UCSD-AML1 (cell line): Measurements from ENCODE around the gene NKAP.
"Not testable (repeated sequence)": the region's sequence is repeated elsewhere in the genome, so short reads cannot be mapped to it uniquely, and the experiment has no call there.

Experiments used
- DNase-seq: peaks from one replicate; lab custom pipeline; 2025; ENCODE audit not compliant: unreplicated experiment; lab: John Stamatoyannopoulos, UW

NKAP gene

GRCh38 chrX:119941336-119941735, 2.2 kb downstream of the NKAP start:
- DNase-seq = no peak

- DNase-seq = no peak
These were observed 8.2 kb downstream of the NKAP start for GRCh38 chrX:119935215-119935874.

GRCh38 chrX:119922391-119922790, 21.2 kb downstream of the NKAP start:
- not testable (repeated sequence) for DNase-seq

- DNase-seq = no peak
These were observed 23.5 kb downstream of the NKAP start for GRCh38 chrX:119919835-119920585.

- no peak for DNase-seq
These were observed 25.7 kb downstream of the NKAP start for GRCh38 chrX:119917877-119918276.

- DNase-seq = no peak
These were observed 27.2 kb downstream of the NKAP start for GRCh38 chrX:119916310-119916709.

- no peak for DNase-seq
These were observed 42.6 kb downstream of the NKAP start for GRCh38 chrX:119900976-119901375.

GRCh38 chrX:119899125-119899524, 44.4 kb downstream of the NKAP start:
- no peak for DNase-seq

- no peak for DNase-seq
These were observed 47.7 kb downstream of the NKAP start, which contains the start of gene AKAP14 for GRCh38 chrX:119895843-119896326. TSS of gene AKAP14 (plus strand) at chrX:119895893. CDS start at chrX:119903224, 7,331 bp downstream.

- DNase-seq = not testable (repeated sequence)
These were observed 51.4 kb downstream of the NKAP start for GRCh38 chrX:119891961-119892692.

GRCh38 chrX:119890626-119891025, 52.9 kb downstream of the NKAP start:
- not testable (repeated sequence) for DNase-seq

GRCh38 chrX:119887721-119888425, 55.7 kb downstream of the NKAP start:
- peak; percentile 60 for DNase-seq

GRCh38 chrX:119885554-119886428, 57.8 kb downstream of the NKAP start:
- no peak for DNase-seq

- DNase-seq = peak; percentile 18
These were observed 62.8 kb downstream of the NKAP start for GRCh38 chrX:119880552-119881437.

- no peak for DNase-seq
These were observed 63.5 kb downstream of the NKAP start for GRCh38 chrX:119880076-119880475.

- no peak for DNase-seq
These were observed 64.8 kb downstream of the NKAP start for GRCh38 chrX:119878740-119879139.

- peak; percentile 87 for DNase-seq
These were observed 71.8 kb downstream of the NKAP start, which contains the start of the genes NDUFA1 and RNF113A for GRCh38 chrX:119871599-119872395. TSS of gene NDUFA1 (plus strand) at chrX:119871832. CDS start at chrX:119871912, 80 bp downstream. TSS of gene RNF113A (minus strand) at chrX:119871733. CDS start at chrX:119871613, 120 bp downstream.

GRCh38 chrX:119871245-119871598, 72.3 kb downstream of the NKAP start:
- no peak for DNase-seq
